GM12878 (cell line): ENCODE results near the gene CLN6. TPM values are rescaled to one million over a fixed set of nuclear protein-coding genes. Genes with fewer than 3 reads are reported as not detected.

Experiments
- ATAC-seq: fragments of 200-7000 bp; cut with Tn5 transposase; 3 replicates; pipeline ENCODE4 v1.9.1; 2020; ENCODE audit warnings: mild to moderate bottlenecking, moderate library complexity
- BruUV-seq: library from RNA; stranded (reverse); fragments of 400-500 nt; replicated peaks from 2 replicates; lab custom pipeline; 2021; lab: Mats Ljungman, UMichigan
- CTCF ChIA-PET: fragments of 300-600 bp; sonication (Branson Sonifier 250); formaldehyde crosslinking; extraction: SDS; loops from one replicate; lab custom pipeline; 2021; ENCODE audit warnings: inconsistent platforms; lab: Yijun Ruan, JAX
- POLR2A ChIA-PET: fragments of 350-600 bp; formaldehyde crosslinking; extraction: SDS; loops from one replicate; lab custom pipeline; 2021; ENCODE audit warnings: inconsistent platforms; lab: Charles Lee
- RAD21 ChIA-PET: fragments of 300-600 bp; sonication (Branson Sonifier 250); formaldehyde crosslinking; loops from one replicate; lab custom pipeline; 2023; ENCODE audit warnings: antibody characterized with exemption; ENCODE audit not compliant: unreplicated experiment; lab: Charles Lee
- SMC1A ChIA-PET: fragments of 300-600 bp; sonication (Branson Sonifier 250); formaldehyde crosslinking; loops from one replicate; lab custom pipeline; 2023; ENCODE audit not compliant: unreplicated experiment, uncharacterized antibody; lab: Charles Lee
- DNase-seq: peaks from one replicate; pipeline ENCODE4 v3.0.0-alpha.2; 2011; ENCODE audit warnings: low read depth, low spot score
- FAIRE-seq: peaks from 3 replicates; lab custom pipeline; 2011; peaks lifted over from hg19 to GRCh38; lab: Jason Lieb, UNC
- H2AFZ ChIP-seq: 2 replicates; pipeline ENCODE4 v1.6.0; 2011; ENCODE audit warnings: low read depth, low read length, control low read depth; ENCODE audit not compliant: control insufficient read depth
- H3K27ac ChIP-seq: 2 replicates; pipeline ENCODE4 v1.5.1; 2011; ENCODE audit warnings: control low read depth; ENCODE audit not compliant: control insufficient read depth, insufficient read depth
- H3K27me3 ChIP-seq, 2 experiments: replicated peaks in 1 of 2; 2 replicates each; pipeline versions ENCODE4 v1.6.0 to v1.6.1; 2011; ENCODE audit warnings: low read length in 1 of 2; ENCODE audit not compliant: control insufficient read depth in 2 of 2, insufficient read depth in 2 of 2
- H3K36me3 ChIP-seq, 2 experiments: 2 replicates each; pipeline ENCODE4 v1.5.1; 2011; ENCODE audit warnings: low read length in 1 of 2; ENCODE audit not compliant: control insufficient read depth in 2 of 2, insufficient read depth in 2 of 2
- H3K4me1 ChIP-seq: 2 replicates; pipeline ENCODE4 v1.6.1; 2011; ENCODE audit warnings: mild to moderate bottlenecking, low read length, moderate library complexity, mixed read lengths; ENCODE audit not compliant: control insufficient read depth, insufficient read depth
- H3K4me2 ChIP-seq: 2 replicates; pipeline ENCODE4 v1.6.0; 2011; ENCODE audit warnings: control low read depth; ENCODE audit not compliant: control insufficient read depth, insufficient read depth
- H3K4me3 ChIP-seq: fragments of 200-600 bp; sonication (generic); 2 replicates; pipeline ENCODE4 v1.5.1; 2016
- H3K79me2 ChIP-seq: 2 replicates; pipeline ENCODE4 v1.6.0; 2011; ENCODE audit warnings: low read length; ENCODE audit not compliant: control insufficient read depth, insufficient read depth
- H3K9ac ChIP-seq: 2 replicates; pipeline ENCODE4 v1.8.0; 2011; ENCODE audit warnings: low read length, control low read depth, mixed read lengths; ENCODE audit not compliant: control insufficient read depth, insufficient read depth
- H3K9me3 ChIP-seq: replicated peaks from 3 replicates; pipeline ENCODE4 v1.5.1; 2011; ENCODE audit warnings: mild to moderate bottlenecking, low read length; ENCODE audit not compliant: control insufficient read depth, insufficient read depth
- H4K20me1 ChIP-seq: 2 replicates; pipeline ENCODE4 v1.6.0; 2011; ENCODE audit not compliant: control insufficient read depth, insufficient read depth
- BHLHE40 ChIP-seq, 2 experiments: fragments of 450-650 bp in 1 of 2; IDR thresholded peaks; 2 replicates each; pipeline ENCODE4 v1.6.1; 2011 to 2017; ENCODE audit warnings: low read depth in 2 of 2, borderline replicate concordance in 1 of 2, improper control_type of control experiment in 1 of 2, low read length in 1 of 2, mild to moderate bottlenecking in 1 of 2
- ETV6 ChIP-seq, 2 experiments: fragments of 450-650 bp in 1 of 2; IDR thresholded peaks in 1 of 2; conservative IDR thresholded peaks in 1 of 2; 2 replicates each; pipeline ENCODE4 v1.6.1; 2014; ENCODE audit warnings: antibody characterized with exemption in 1 of 2, borderline replicate concordance in 1 of 2, low read depth in 1 of 2, mild to moderate bottlenecking in 1 of 2, moderate library complexity in 1 of 2
- KLF5 ChIP-seq: fragments of 450-650 bp; IDR thresholded peaks from 2 replicates; pipeline ENCODE4 v1.6.1; 2014; ENCODE audit warnings: mild to moderate bottlenecking; ENCODE audit not compliant: partially characterized antibody
- PAX5 ChIP-seq: IDR thresholded peaks from 2 replicates; pipeline ENCODE4 v1.6.1; 2011; ENCODE audit warnings: low read depth, low read length, borderline replicate concordance
- POLR2A ChIP-seq: IDR thresholded peaks from 2 replicates; pipeline ENCODE4 v1.6.1; 2011; ENCODE audit warnings: low read depth, mild to moderate bottlenecking, low read length
- POLR2AphosphoS2 ChIP-seq: IDR thresholded peaks from 2 replicates; pipeline ENCODE4 v1.6.1; 2011; ENCODE audit warnings: low read depth, mild to moderate bottlenecking, low read length, improper control_type of control experiment, moderate library complexity
- POLR2AphosphoS5 ChIP-seq: IDR thresholded peaks from 2 replicates; pipeline ENCODE4 v1.6.1; 2011; ENCODE audit warnings: mild to moderate bottlenecking, low read length, inconsistent platforms
- TCF7 ChIP-seq: IDR thresholded peaks from 2 replicates; pipeline ENCODE4 v1.6.1; 2014; ENCODE audit warnings: antibody characterized with exemption, borderline replicate concordance
- WGBS: methylation state at CpG from one replicate; pipeline ENCODE4 v1.1.6; 2016; ENCODE audit warnings: low lambda C conversion rate; ENCODE audit not compliant: insufficient replicate concordance, insufficient coverage; ENCODE audit errors: missing lambda C conversion rate; 5-methylcytosine and 5-hydroxymethylcytosine counted together
- in situ Hi-C: fragments of 300-500 bp; cut with MboI; formaldehyde crosslinking; loops from 9 replicates; pipeline ENCODE4 v1.14.3; 2018; ENCODE audit warnings: mixed read lengths
- intact Hi-C: fragments of 100-400 bp; cut with micrococcal nuclease; formaldehyde crosslinking; loops from one replicate; pipeline ENCODE4 v1.14.2; 2022; ENCODE audit not compliant: unreplicated experiment
- polyA plus RNA-seq, 11 experiments: library from polyadenylated mRNA; depleted of rRNA in 4 of 11; unstranded in 6 of 11; stranded (reverse) in 5 of 11; fragments of >200 nt; fragmentation: Nextera tagmentation in 4 of 11; fragmentation: Illumina TruSeq in 1 of 11; extraction: Ambion mirVana in 4 of 11; extraction: Trizol in 1 of 11; gene quantifications; 1 replicate in 1 of 11; 2 replicates in 10 of 11; pipeline versions ENCODE4 v1.2.1 to v1.2.3, GENCODE V29; 2011 to 2016; ENCODE audit warnings: inconsistent platforms in 2 of 11, missing spikeins in 2 of 11, low read depth in 1 of 11
- total RNA-seq, 4 experiments: library from RNA; depleted of rRNA in 3 of 4; stranded (reverse); fragments of >200 nt in 3 of 4; fragmentation: Illumina TruSeq in 1 of 4; extraction: Trizol in 1 of 4; gene quantifications; 2 replicates each; pipeline versions ENCODE4 v1.2.1 to v1.2.3, GENCODE V29; 2013 to 2021
- TF ChIP-seq, protein P1 (sequence below): fragments of 450-650 bp; formaldehyde crosslinking; IDR thresholded peaks from 2 replicates; pipeline ENCODE4 v1.5.0; 2022; ENCODE audit warnings: mild to moderate bottlenecking, missing genetic modification characterization
- TF ChIP-seq, protein P2 (sequence below): IDR thresholded peaks from 2 replicates; pipeline ENCODE4 v1.6.1; 2012; ENCODE audit warnings: improper control_type of control experiment, low read depth, low read length; ENCODE audit not compliant: insufficient replicate concordance

The CLN6 gene
- total and polyA plus RNA-seq, 10 of the 15 experiments (the other 5 are each of a cell fraction or from before 2014, with no cell fraction given), result 0.74 to 69.0 (median 30.3) TPM

DNA sequence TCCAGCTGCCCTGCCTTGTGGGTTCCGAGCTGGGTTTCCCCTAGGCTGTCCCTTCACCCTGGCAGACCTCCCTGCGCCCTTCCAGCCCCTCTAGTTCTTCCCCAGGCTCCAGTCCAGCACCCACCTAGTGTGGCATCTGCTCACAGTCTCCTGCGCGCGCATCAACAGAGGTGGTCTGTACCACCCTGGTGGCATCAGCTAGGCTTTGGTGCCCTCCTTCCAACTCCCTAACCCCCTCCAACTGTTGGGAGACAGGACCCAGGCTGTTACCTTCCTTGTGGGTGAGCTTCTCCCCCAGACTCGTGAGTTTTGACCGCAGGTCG is 32.4 kb downstream of the CLN6 start (continued):
- TF ChIP-seq, protein P1, sequence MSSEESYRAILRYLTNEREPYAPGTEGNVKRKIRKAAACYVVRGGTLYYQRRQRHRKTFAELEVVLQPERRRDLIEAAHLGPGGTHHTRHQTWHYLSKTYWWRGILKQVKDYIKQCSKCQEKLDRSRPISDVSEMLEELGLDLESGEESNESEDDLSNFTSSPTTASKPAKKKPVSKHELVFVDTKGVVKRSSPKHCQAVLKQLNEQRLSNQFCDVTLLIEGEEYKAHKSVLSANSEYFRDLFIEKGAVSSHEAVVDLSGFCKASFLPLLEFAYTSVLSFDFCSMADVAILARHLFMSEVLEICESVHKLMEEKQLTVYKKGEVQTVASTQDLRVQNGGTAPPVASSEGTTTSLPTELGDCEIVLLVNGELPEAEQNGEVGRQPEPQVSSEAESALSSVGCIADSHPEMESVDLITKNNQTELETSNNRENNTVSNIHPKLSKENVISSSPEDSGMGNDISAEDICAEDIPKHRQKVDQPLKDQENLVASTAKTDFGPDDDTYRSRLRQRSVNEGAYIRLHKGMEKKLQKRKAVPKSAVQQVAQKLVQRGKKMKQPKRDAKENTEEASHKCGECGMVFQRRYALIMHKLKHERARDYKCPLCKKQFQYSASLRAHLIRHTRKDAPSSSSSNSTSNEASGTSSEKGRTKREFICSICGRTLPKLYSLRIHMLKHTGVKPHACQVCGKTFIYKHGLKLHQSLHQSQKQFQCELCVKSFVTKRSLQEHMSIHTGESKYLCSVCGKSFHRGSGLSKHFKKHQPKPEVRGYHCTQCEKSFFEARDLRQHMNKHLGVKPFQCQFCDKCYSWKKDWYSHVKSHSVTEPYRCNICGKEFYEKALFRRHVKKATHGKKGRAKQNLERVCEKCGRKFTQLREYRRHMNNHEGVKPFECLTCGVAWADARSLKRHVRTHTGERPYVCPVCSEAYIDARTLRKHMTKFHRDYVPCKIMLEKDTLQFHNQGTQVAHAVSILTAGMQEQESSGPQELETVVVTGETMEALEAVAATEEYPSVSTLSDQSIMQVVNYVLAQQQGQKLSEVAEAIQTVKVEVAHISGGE, result no peak
- no peak for TF ChIP-seq ETV6 (conservative IDR thresholded peaks at IDR 0.05 in 1 of 2, IDR thresholded peaks at IDR 0.05 in 1 of 2; ENCODE audit: borderline replicate concordance in 1 of 2, low read depth in 1 of 2)
- no peak for TF ChIP-seq KLF5

DNA sequence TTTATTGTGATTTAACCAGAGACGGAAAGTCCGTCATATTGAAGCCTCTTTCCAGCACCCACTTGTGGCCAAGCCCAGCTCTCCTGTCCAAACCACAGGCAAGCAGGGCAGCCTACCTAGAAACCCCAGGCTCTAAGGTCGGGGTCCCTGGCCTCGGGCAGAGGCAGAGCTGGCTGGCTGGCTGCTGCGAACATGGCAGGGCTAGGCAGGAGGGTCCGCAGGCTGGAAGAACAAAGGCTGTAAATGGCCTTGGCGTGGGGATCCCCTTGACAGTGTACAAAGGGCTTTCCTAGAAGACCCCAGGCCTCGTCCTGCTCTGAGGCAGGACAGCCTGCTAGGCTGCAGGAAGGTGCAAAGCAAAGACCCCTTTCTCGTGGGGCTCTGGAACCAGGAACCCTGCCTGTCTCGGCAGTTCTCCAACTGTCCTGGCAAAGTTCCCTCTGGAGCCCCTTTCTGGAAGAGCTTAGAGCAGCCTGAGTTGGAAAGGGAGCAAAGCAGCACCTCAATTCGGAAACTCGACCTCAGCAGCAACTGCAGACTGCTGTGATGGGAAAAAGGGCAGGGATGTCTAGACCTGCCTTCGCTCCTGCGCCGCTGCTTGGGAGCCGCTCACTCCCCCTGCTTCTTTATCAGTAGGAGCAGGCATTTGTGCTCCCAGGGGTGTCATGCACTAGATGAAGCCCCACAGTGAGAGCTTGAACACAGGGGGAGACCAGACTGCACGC is 32.9 kb downstream of the CLN6 start:
- H2AFZ ChIP-seq, result no peak overlapping the region
- H3K27me3 ChIP-seq, result no peaks in the 10 kb centered on the region
- no peaks in the 10 kb centered on the region for H3K9me3 ChIP-seq
- FAIRE-seq (no peak), DNase-seq (no peak), ATAC-seq (no peak)
- ChIA-PET RAD21 (interaction anchor here (0.8 kb wide), 1 partner anchor 9 kb away, joined by 3 read pairs; the partner anchor contains the start of gene CALML4), CTCF (interaction anchor here (0.9 to 1.6 kb wide), 3 partner anchors 14 to 333 kb away, joined by 3 to 4 read pairs (median 3); no protein-coding TSS in a partner anchor), SMC1A (interaction anchor here (2.9 kb wide), 1 partner anchor 32 kb away, joined by 8 read pairs; no protein-coding TSS in a partner anchor), POLR2A (no interaction called here)
- no peak overlapping the region for H3K4me3 ChIP-seq
- intact Hi-C loops, result no loop called here
- in situ Hi-C loops, result no loop called here
- TF ChIP-seq POLR2AphosphoS5 (peak; percentile 45), POLR2AphosphoS2 (0 out of 2 replicates have a peak, but pooled peaks have one; percentile 30), BHLHE40 (IDR thresholded peaks at IDR 0.05; ENCODE audit: borderline replicate concordance in 1 of 2, low read depth in 2 of 2, low read length in 1 of 2) (no peak), POLR2A (peak; percentile 30), PAX5 (no peak), TCF7 (no peak)
- TF ChIP-seq, protein P2, sequence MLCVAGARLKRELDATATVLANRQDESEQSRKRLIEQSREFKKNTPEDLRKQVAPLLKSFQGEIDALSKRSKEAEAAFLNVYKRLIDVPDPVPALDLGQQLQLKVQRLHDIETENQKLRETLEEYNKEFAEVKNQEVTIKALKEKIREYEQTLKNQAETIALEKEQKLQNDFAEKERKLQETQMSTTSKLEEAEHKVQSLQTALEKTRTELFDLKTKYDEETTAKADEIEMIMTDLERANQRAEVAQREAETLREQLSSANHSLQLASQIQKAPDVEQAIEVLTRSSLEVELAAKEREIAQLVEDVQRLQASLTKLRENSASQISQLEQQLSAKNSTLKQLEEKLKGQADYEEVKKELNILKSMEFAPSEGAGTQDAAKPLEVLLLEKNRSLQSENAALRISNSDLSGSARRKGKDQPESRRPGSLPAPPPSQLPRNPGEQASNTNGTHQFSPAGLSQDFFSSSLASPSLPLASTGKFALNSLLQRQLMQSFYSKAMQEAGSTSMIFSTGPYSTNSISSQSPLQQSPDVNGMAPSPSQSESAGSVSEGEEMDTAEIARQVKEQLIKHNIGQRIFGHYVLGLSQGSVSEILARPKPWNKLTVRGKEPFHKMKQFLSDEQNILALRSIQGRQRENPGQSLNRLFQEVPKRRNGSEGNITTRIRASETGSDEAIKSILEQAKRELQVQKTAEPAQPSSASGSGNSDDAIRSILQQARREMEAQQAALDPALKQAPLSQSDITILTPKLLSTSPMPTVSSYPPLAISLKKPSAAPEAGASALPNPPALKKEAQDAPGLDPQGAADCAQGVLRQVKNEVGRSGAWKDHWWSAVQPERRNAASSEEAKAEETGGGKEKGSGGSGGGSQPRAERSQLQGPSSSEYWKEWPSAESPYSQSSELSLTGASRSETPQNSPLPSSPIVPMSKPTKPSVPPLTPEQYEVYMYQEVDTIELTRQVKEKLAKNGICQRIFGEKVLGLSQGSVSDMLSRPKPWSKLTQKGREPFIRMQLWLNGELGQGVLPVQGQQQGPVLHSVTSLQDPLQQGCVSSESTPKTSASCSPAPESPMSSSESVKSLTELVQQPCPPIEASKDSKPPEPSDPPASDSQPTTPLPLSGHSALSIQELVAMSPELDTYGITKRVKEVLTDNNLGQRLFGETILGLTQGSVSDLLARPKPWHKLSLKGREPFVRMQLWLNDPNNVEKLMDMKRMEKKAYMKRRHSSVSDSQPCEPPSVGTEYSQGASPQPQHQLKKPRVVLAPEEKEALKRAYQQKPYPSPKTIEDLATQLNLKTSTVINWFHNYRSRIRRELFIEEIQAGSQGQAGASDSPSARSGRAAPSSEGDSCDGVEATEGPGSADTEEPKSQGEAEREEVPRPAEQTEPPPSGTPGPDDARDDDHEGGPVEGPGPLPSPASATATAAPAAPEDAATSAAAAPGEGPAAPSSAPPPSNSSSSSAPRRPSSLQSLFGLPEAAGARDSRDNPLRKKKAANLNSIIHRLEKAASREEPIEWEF, result no peak
- H3K4me2 ChIP-seq, result no peak overlapping the region
- peaks cover 11 to 17% of the 10 kb centered on the region in 2 experiments for H3K36me3 ChIP-seq
- 83% methylated on average over 16 of the region's 17 CpGs for WGBS
- H3K79me2 ChIP-seq, result no peaks in the 10 kb centered on the region
- no peak overlapping the region for H3K9ac ChIP-seq
- H3K4me1 ChIP-seq, result no peaks in the 10 kb centered on the region
- H3K27ac ChIP-seq, result no peak overlapping the region
- BruUV-seq, result no TSS peak
- H4K20me1 ChIP-seq, result no peaks in the 10 kb centered on the region
